Measurements from ENCODE around the gene CXorf51B.
"Not testable (repeated sequence)": the region's sequence is repeated elsewhere in the genome, so short reads cannot be mapped to it uniquely, and the experiment has no call there.

CXorf51B gene

GRCh38 chrX:146809471-146809870, at the start of gene CXorf51B:
Gene CXorf51B, plus strand, starts transcription at chrX:146809771. Its CDS starts 21 bp downstream, at chrX:146809792.
- DNase-seq = not testable (repeated sequence)

DNA sequence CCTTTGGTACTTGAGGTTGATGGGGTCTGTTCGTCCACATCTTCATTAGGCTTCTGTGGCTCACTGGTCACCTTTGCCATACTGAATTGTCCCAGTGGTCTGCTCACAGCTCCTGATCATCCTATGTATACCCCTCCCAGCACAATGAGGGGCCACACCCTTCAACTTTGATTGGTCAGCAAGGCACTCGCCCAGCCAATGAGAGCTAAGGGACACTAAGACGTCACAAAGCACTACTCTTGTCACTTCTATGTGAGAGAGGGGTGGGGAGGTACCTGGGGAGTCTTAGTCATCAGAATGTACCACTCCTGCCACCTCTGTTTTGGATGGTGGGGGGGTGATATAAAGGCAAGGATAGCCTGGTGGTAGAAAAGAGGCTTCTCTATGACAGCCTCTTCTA, 5.1 kb downstream of the CXorf51B start, which contains the start of gene CXorf51A:
CXorf51A (minus strand) TSS at position 101 of the 400 bp plus-strand sequence; CDS start at position 80, 21 bp downstream.
- DNase-seq = not testable (repeated sequence)

DNA sequence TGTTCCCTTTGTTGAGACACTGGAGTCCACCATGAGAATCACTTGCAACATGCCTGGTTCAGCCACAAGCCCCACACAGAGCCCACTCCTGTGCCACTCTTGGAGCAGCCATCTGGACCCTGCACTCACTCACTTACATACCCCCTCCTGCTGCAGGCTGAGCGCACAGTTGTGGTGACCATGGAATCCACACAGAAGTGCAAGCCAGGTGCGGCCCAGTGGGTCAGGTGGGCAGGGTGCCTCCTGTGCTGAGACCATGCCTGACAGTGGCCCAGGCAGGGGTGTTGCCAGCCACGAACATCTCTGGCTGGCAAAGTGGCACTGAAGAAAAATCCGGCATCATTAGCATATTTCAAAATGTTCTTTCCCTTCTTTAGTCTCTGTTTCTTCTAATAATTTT, 22.4 kb downstream of the CXorf51B start:
- DNase-seq = no peak

DNA sequence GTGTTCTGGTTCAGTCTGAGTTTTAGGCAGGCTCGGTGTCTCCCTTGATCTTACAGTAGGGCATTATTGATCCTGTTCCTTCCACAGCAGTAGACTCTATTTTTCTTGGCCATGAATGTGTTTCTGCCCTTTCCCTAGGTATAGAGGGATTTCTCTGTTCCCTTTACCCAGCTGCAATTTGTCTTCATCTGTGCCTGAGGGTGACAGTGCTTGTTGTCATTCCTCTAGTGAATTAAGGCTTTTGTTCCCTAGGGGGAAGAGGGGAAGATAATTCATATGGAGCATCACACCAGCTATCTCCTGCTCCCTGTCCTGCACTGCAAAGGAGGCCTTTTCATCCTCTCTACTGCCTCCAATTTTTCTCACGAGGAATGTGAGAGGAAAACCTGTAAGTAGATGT, 44.7 kb downstream of the CXorf51B start:
- DNase-seq = no peak
